H9 (cell line): ENCODE measurements around the gene CYTH3. TPM values are rescaled to one million over a fixed set of nuclear protein-coding genes. Genes with fewer than 3 reads are reported as not detected.
A peak's percentile ranks its signal among the peaks of the same experiment; 100 is the strongest.

ENCODE experiments used
- DNase-seq: peaks from one replicate; pipeline ENCODE4 v3.0.0-alpha.2; 2017
- H2AFZ ChIP-seq: one replicate; pipeline ENCODE4 v1.6.1; 2013; ENCODE audit warnings: mild to moderate bottlenecking, low read length, control low read depth, moderate library complexity
- H2AK5ac ChIP-seq: 2 replicates; pipeline ENCODE4 v1.6.1; 2013; ENCODE audit warnings: low read length, control low read depth, mixed read lengths; ENCODE audit not compliant: insufficient read length
- H2BK120ac ChIP-seq: one replicate; pipeline ENCODE4 v1.6.1; 2013; ENCODE audit warnings: low read depth, mild to moderate bottlenecking, low read length, control low read depth, inconsistent platforms; ENCODE audit not compliant: poor library complexity, severe bottlenecking
- H2BK12ac ChIP-seq: 2 replicates; pipeline ENCODE4 v1.6.1; 2013; ENCODE audit warnings: low read length, control low read depth, mixed read lengths, low read depth; ENCODE audit not compliant: insufficient read length
- H2BK15ac ChIP-seq: 2 replicates; pipeline ENCODE4 v1.6.1; 2013; ENCODE audit warnings: low read depth, low read length, control low read depth
- H2BK20ac ChIP-seq: one replicate; pipeline ENCODE4 v1.6.1; 2013; ENCODE audit warnings: low read depth, mild to moderate bottlenecking, low read length, control low read depth, inconsistent platforms; ENCODE audit not compliant: poor library complexity, severe bottlenecking
- H2BK5ac ChIP-seq: 2 replicates; pipeline ENCODE4 v1.6.1; 2013; ENCODE audit warnings: low read length, control low read depth, mixed read lengths; ENCODE audit not compliant: insufficient read length
- H3K14ac ChIP-seq: 2 replicates; pipeline ENCODE4 v1.6.1; 2013; ENCODE audit warnings: low read length, control low read depth; ENCODE audit not compliant: insufficient read depth
- H3K18ac ChIP-seq: 2 replicates; pipeline ENCODE4 v1.6.1; 2013; ENCODE audit warnings: low read depth, mild to moderate bottlenecking, mixed read lengths, low read length, control low read depth; ENCODE audit not compliant: insufficient read length
- H3K23ac ChIP-seq: 2 replicates; pipeline ENCODE4 v1.6.1; 2013; ENCODE audit warnings: low read length, control low read depth, mixed read lengths, low read depth; ENCODE audit not compliant: insufficient read length
- H3K23me2 ChIP-seq: 2 replicates; pipeline ENCODE4 v1.6.1; 2013; ENCODE audit warnings: low read depth, mild to moderate bottlenecking, mixed read lengths, low read length, control low read depth; ENCODE audit not compliant: insufficient read length, poor library complexity, severe bottlenecking
- H3K27ac ChIP-seq: 2 replicates; pipeline ENCODE4 v1.5.1; 2013; ENCODE audit warnings: low read length, control low read depth, mixed read lengths, low read depth; ENCODE audit not compliant: insufficient read length
- H3K27me3 ChIP-seq: 2 replicates; pipeline ENCODE4 v1.6.1; 2013; ENCODE audit warnings: low read length, control low read depth, inconsistent platforms; ENCODE audit not compliant: insufficient read depth
- H3K4ac ChIP-seq: 2 replicates; pipeline ENCODE4 v1.6.1; 2013; ENCODE audit warnings: low read depth, mild to moderate bottlenecking, control low read depth, inconsistent platforms, low read length, moderate library complexity
- H3K4me1 ChIP-seq: 2 replicates; pipeline ENCODE4 v1.6.1; 2013; ENCODE audit warnings: low read length, control low read depth, inconsistent platforms; ENCODE audit not compliant: insufficient read depth
- H3K4me2 ChIP-seq: 2 replicates; pipeline ENCODE4 v1.6.1; 2013; ENCODE audit warnings: low read length, control low read depth, mixed read lengths; ENCODE audit not compliant: insufficient read length, insufficient read depth
- H3K56ac ChIP-seq: 2 replicates; pipeline ENCODE4 v1.6.1; 2013; ENCODE audit warnings: low read depth, mild to moderate bottlenecking, mixed read lengths, low read length, control low read depth; ENCODE audit not compliant: insufficient read length
- H3K79me1 ChIP-seq: 2 replicates; pipeline ENCODE4 v1.6.1; 2013; ENCODE audit warnings: low read depth, mild to moderate bottlenecking, moderate library complexity, low read length, control low read depth, inconsistent platforms; ENCODE audit not compliant: insufficient read depth, poor library complexity, severe bottlenecking
- H3K79me2 ChIP-seq: 2 replicates; pipeline ENCODE4 v1.6.1; 2013; ENCODE audit warnings: low read length, control low read depth, inconsistent platforms; ENCODE audit not compliant: insufficient read depth
- H3K9ac ChIP-seq: 2 replicates; pipeline ENCODE4 v1.6.1; 2013; ENCODE audit warnings: low read length, control low read depth, mixed read lengths; ENCODE audit not compliant: insufficient read length; ENCODE audit errors: extremely low read depth
- H3K9me3 ChIP-seq: one replicate; pipeline ENCODE4 v1.6.1; 2013; ENCODE audit warnings: low read depth, low read length, inconsistent platforms; ENCODE audit not compliant: control insufficient read depth
- H3T11ph ChIP-seq: one replicate; pipeline ENCODE4 v1.6.1; 2013; ENCODE audit warnings: mild to moderate bottlenecking, low read length, control low read depth, inconsistent platforms
- H4K20me1 ChIP-seq: one replicate; pipeline ENCODE4 v1.6.1; 2013; ENCODE audit not compliant: control insufficient read depth, insufficient read length, insufficient read depth
- H4K5ac ChIP-seq: 2 replicates; pipeline ENCODE4 v1.6.1; 2013; ENCODE audit warnings: low read depth, mild to moderate bottlenecking, mixed read lengths, low read length, control low read depth; ENCODE audit not compliant: insufficient read length
- H4K8ac ChIP-seq: replicated peaks from 2 replicates; pipeline ENCODE4 v1.6.1; 2013; ENCODE audit warnings: low read length, control low read depth, mixed read lengths, low read depth; ENCODE audit not compliant: insufficient read length
- H4K91ac ChIP-seq: 2 replicates; pipeline ENCODE4 v1.6.1; 2013; ENCODE audit warnings: low read depth, mild to moderate bottlenecking, moderate library complexity, mixed read lengths, low read length, control low read depth; ENCODE audit not compliant: insufficient read length
- H3K27ac Mint-ChIP-seq, 3 experiments: 2 replicates in 2 of 3; 3 replicates in 1 of 3; pipeline ENCODE4 v1.8.0; 2020 to 2021; ENCODE audit warnings: mixed read lengths in 3 of 3, mild to moderate bottlenecking in 1 of 3, moderate library complexity in 1 of 3
- H3K27me3 Mint-ChIP-seq: 2 replicates; pipeline ENCODE4 v1.8.0; 2021; ENCODE audit warnings: low read depth, mild to moderate bottlenecking, moderate library complexity, mixed read lengths
- H3K36me3 Mint-ChIP-seq, 3 experiments: 2 replicates in 2 of 3; 3 replicates in 1 of 3; pipeline ENCODE4 v1.8.0; 2020 to 2021; ENCODE audit warnings: low read depth in 3 of 3, mixed read lengths in 3 of 3; ENCODE audit not compliant: insufficient read depth in 1 of 3
- H3K4me1 Mint-ChIP-seq, 2 experiments: 2 replicates each; pipeline ENCODE4 v1.8.0; 2020; ENCODE audit warnings: mixed read lengths in 2 of 2
- H3K4me3 Mint-ChIP-seq, 2 experiments: 2 replicates in 1 of 2; 3 replicates in 1 of 2; pipeline ENCODE4 v1.8.0; 2020 to 2021; ENCODE audit warnings: mild to moderate bottlenecking in 2 of 2, mixed read lengths in 2 of 2, moderate library complexity in 1 of 2
- H3K9me3 Mint-ChIP-seq, 2 experiments: 2 replicates in 1 of 2; 3 replicates in 1 of 2; pipeline ENCODE4 v1.8.0; 2020; ENCODE audit warnings: mild to moderate bottlenecking in 2 of 2, mixed read lengths in 2 of 2, moderate library complexity in 1 of 2
- CTCF ChIP-seq: fragments of 200-600 bp; sonication (generic); conservative IDR thresholded peaks from 3 replicates; pipeline ENCODE4 v1.8.0; 2021; ENCODE audit warnings: antibody characterized with exemption, mild to moderate bottlenecking
- whole genome bisulfite sequencing: extraction: QIAGEN DNeasy Blood & Tissue Kit; methylation state at CpG from one replicate; pipeline ENCODE4 v1.1.7; 2013; ENCODE audit warnings: missing lambda C conversion rate, low lambda C conversion rate, mixed read lengths; ENCODE audit not compliant: insufficient read length; ENCODE audit errors: extremely low coverage; 5-methylcytosine and 5-hydroxymethylcytosine counted together
- total RNA-seq: library from RNA; stranded (reverse); gene quantifications from 2 replicates; pipeline ENCODE4 v1.2.1, GENCODE V29; 2021

The CYTH3 gene
- total RNA-seq, 1 experiment from 2014 or later: 12.3 TPM

DNA sequence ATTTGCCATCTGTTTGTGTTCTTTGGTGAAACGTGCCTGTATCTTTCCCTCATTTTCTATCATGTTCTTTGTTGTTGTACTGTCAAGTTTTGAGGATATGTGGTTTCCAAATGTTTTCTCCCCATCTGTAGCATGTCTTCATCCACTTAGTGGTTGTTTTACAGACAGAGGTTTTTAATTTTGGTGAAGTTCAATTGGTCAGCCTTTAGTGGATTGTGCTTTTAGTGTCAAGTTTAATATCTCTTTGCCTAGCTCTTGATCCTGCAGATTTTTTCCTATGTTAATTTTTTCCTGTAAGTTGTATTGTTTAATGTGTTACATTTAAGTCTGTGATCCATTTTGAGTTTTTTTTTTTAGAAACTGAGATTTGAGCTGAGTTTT lies 145.3 kb downstream of the CYTH3 start:
- H3K9me3 ChIP-seq: no peaks in the 10 kb centered on the region
- H2BK20ac ChIP-seq: no peak overlapping the region
- no peaks in the 10 kb centered on the region for H3K27me3 Mint-ChIP-seq
- no peak overlapping the region for H3T11ph ChIP-seq
- H2BK15ac ChIP-seq: no peak overlapping the region
- peak overlapping the region in 2 of 3 experiments; percentile 46 to 69; a peak in 5 of 7 replicates for H3K27ac Mint-ChIP-seq
- no peak overlapping the region for H2AFZ ChIP-seq
- no peak overlapping the region for H2BK12ac ChIP-seq
- no peak overlapping the region for H3K18ac ChIP-seq
- H3K56ac ChIP-seq: no peak overlapping the region
- no peak overlapping the region for H3K23ac ChIP-seq
- no peak overlapping the region for H3K4ac ChIP-seq
- no peak overlapping the region for H2BK5ac ChIP-seq
- H4K5ac ChIP-seq: no peak overlapping the region
- H2AK5ac ChIP-seq: no peak overlapping the region
- WGBS: no CpG with 5 or more reads among the region's 1 CpG
- H3K79me2 ChIP-seq: no peaks in the 10 kb centered on the region
- no peak overlapping the region for H3K27ac ChIP-seq
- H3K4me2 ChIP-seq: no peak overlapping the region
- H3K9me3 Mint-ChIP-seq: no peaks in the 10 kb centered on the region; a peak in 1 of 5 replicates
- H3K4me3 Mint-ChIP-seq: no peak overlapping the region
- H3K79me1 ChIP-seq: no peaks in the 10 kb centered on the region
- H3K27me3 ChIP-seq: no peaks in the 10 kb centered on the region
- peaks cover 43 to 65% (median 65%) of the 10 kb centered on the region in 3 experiments for H3K36me3 Mint-ChIP-seq
- peaks cover 0 to 6% of the 10 kb centered on the region in 2 experiments; a peak in 2 of 4 replicates for H3K4me1 Mint-ChIP-seq
- H4K8ac ChIP-seq: no peak overlapping the region
- no peak overlapping the region for H2BK120ac ChIP-seq
- TF ChIP-seq CTCF: no peak
- no peak overlapping the region for H3K14ac ChIP-seq
- H3K9ac ChIP-seq: no peak overlapping the region
- no peaks in the 10 kb centered on the region for H3K4me1 ChIP-seq
- H4K20me1 ChIP-seq: no peaks in the 10 kb centered on the region
- no peak overlapping the region for H4K91ac ChIP-seq
- DNase-seq: no peak
- no peaks in the 10 kb centered on the region for H3K23me2 ChIP-seq
